Mesenteric fat pad (tissue), 1 donor: Measurements from ENCODE around the gene FGF6. TPM values are rescaled to one million over a fixed set of nuclear protein-coding genes. Genes with fewer than 3 reads are reported as not detected.

ENCODE experiments used
- DNase-seq: peaks from one replicate; pipeline ENCODE4 v3.0.0-alpha.2; 2020; ENCODE audit warnings: low spot score
- total RNA-seq: library from RNA; stranded (reverse); fragmentation: NEBNext Ultra II Directional; extraction: Animal tissue kit (Norgen Biotek cat#: 25700); gene quantifications from one replicate; pipeline ENCODE4 v1.2.1, GENCODE V29; 2021
- donor health status: DM: yes; HTN: yes; CAD: no.

Gene FGF6
- total RNA-seq, 1 donor from 2014 or later = not detected

DNA sequence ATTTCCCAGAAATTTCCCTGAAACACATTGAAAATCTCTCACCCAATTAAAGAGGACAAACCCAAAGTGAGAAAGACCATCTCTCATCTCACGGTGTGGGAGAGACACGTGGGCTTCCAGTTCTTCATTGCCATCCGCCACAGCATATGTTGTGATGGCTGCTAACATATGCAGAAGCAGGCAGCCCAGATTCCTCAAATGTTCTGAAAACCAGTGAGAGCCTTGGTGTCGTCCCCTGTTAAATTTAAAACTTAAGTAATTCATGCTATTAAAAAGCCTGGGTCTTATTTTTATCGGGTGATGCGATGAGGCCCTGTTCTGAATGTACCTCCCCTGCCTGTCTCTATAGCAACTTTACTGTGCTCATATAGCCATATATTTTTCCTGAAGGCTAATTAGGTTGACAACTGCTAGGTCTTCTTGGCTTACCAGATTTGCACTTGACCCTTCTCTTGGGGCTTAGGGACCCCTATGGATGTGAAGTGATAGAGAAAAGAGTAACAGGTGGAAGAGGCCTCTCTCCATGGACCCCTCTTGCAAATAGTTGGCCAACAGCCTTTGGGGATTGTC lies 2.8 kb upstream of the FGF6 start:
- no peak for DNase-seq

DNA sequence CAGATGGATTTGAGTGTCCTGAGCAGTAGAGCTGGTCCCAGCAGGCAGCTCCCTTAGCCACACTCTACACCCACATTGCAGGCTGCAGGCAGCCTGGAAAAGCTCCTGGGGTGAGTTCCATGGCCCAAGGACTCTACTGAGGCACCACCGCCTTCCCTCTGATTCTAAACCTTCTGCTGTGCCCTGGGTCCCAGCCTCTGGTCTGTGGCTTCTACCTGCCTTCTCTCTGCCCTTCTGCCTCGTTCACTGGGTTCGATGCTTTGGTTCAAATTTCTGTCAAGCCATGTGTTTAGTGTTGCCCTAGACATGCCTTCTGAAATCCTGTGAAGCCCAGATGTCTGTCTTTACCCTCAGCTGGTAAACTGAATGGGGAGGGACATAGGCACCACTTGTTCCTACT lies 1.5 kb upstream of the FGF6 start:
- DNase-seq = no peak

GRCh38 chr12:4446335-4446734 lies 720 bp upstream of the FGF6 start:
- no peak for DNase-seq

- no peak for DNase-seq
These were observed 1.6 kb downstream of the FGF6 start for GRCh38 chr12:4444031-4444430.

DNA sequence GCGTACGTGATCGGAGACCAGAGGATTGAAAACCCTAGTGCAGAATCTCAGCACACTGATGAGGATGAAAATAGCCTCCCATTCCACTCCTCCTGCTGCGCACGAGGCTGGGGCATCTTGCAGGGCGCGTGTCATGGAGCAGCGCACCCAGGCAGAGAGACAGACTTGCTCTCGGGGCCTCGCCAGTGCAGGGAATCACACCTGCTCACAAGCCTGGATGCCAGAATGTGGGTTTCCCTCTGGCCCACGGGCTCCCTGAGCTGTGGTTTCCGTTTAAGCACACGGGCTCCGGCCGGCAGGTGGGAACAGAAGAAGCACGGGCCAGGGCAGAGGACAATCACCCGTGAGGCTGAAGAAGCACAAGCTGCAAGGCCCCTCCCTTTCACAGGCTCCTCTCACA lies 2.0 kb downstream of the FGF6 start:
- DNase-seq = no peak

- DNase-seq = no peak
These were observed 4.0 kb downstream of the FGF6 start for GRCh38 chr12:4441355-4442335.

DNA sequence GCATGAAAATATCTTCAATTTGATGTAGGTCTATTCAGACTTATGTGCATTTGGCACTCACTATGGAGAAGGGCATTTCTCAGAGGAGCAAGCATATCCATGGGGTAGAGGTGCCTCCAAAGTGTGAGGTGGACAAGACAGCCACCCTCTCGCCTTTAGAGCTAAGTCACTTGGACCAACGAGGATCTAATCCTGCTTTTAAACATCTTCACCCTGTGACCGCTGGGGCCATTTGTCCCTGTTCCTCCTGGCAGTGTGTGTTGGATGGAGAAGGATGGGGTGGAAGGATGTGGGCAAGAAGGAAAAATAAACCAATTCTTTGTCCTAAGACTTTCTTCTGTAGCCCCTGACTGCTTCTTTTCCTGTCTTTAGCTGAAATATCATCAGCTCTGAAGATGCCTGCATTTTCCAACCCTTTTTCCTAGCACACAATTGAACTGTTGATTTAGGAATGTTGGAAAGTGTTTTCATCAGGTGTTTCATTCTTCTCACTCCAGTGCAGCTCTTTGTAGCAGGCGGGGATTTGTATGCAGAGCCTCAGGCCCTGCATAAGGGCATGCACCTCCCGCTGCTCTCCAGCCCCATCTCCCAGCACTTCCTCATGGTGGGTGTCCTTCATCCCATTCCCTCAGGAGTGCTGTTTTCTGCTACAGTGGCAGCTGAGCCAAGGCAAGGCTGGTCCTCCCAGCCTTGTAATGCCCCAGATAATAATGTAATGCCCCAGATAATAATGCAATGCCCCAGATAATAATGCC lies 5.3 kb downstream of the FGF6 start:
- DNase-seq = no peak

GRCh38 chr12:4439736-4440135 lies 5.9 kb downstream of the FGF6 start:
- DNase-seq = no peak

GRCh38 chr12:4438834-4439596 lies 6.6 kb downstream of the FGF6 start:
- DNase-seq = no peak

DNA sequence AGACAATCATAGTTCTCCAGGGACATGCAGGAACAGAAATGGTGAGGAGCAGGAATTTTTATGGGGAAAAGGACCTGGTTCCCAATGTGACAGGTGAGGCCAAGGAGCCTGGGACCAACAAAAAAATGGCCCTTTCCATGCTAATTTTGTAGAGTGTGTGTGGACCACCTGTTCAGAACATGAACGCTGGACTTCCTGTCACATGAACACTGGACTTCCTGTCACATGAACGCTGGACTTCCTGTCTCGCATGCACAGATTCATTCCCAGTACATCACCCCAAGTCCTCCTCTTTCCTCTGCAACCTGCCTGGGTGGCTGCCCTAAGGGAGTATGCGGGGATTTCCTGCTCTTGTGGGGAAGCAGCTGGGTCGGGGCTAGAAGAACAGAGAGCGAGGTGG lies 10.1 kb downstream of the FGF6 start:
- DNase-seq = no peak

- no peak for DNase-seq
These were observed 10.7 kb downstream of the FGF6 start for GRCh38 chr12:4434706-4435425.

GRCh38 chr12:4434301-4434700 lies 11.3 kb downstream of the FGF6 start:
- no peak for DNase-seq

DNA sequence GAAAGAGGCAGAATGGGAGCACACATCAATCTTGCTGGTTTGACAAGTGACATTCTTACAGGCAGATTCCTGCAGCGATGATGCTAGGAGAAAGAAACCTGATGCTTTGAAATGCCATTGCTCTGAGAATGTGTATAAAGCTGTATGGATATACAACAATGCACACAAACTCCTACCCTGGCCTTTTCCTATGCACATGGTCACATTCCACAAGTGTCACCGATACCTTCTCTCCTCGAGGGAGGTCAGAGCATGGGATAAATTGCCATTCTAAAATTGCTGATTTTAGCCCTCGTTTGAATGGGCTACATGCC lies 11.9 kb downstream of the FGF6 start:
- no peak for DNase-seq

GRCh38 chr12:4432878-4433744 lies 12.5 kb downstream of the FGF6 start:
- DNase-seq = no peak

GRCh38 chr12:4431866-4432265 lies 13.7 kb downstream of the FGF6 start:
- DNase-seq = no peak

DNA sequence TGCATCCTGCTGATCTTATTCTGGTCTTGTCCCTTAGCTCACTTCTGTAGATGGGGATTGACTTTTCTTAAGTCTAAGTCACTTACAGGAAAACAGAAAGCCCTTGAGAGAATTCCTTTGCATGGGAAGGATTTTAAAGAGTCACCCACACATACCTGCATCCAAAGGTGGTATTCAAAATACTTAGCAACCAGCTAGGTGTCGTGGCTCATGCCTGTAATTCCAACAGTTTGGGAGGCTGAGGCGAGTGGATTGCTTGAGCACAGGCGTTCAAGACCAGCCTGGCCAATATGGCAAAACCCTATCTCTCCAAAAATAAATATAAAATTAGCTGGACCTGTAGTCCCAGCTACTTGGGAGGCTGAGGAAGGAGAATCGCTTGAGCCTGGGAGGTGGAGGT lies 14.2 kb downstream of the FGF6 start:
- DNase-seq = no peak

- DNase-seq = no peak
These were observed 21.2 kb downstream of the FGF6 start for GRCh38 chr12:4424422-4424821.

DNA sequence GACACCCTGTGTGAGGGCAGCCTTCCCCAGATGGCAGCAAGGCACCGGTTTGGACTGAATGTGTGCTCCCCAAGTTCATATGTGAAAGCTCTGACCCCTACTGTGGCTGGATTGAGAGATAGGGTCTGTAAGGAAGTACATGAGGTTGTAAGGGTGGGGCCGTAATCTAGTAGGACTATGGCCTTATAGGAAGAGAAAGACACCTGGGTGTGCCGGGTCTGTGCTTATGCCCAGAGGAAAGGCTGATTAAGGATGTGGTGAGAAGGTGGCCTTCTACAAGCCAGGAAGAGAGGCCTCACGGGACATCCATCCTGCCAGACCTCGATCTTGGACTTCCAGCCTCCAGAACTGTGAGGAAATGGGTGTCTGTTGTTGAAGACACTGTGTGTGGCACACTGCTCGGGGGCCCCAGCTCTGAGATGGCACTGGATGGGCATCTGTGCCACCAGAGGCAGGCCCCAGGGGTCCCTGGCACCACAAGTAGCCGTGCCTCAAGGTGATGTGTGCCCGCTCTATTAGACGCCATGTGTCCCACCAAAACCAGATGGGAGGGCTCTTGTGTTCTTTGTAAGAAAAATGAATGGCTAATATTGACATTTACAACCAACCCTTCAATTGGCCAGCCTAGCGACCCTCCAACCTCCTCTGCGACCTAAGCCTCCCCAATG lies 22.0 kb downstream of the FGF6 start:
- no peak for DNase-seq

- no peak for DNase-seq
These were observed 22.6 kb downstream of the FGF6 start for GRCh38 chr12:4422985-4423384.
